Adrenal gland (tissue), 12 donors: ENCODE results near the gene SOCS2. TPM values are rescaled to one million over a fixed set of nuclear protein-coding genes. Genes with fewer than 3 reads are reported as not detected.

Source experiments
- DNase-seq, 7 donors: peaks; one replicate each; pipeline ENCODE4 v3.0.0-alpha.2; 2019 to 2020
- H3K27ac ChIP-seq, 5 donors: fragments of 200-600 bp; sonication (generic) in 4 of 5; 1 replicate in 3 of 5; 2 replicates in 2 of 5; pipeline versions ENCODE4 v1.5.1 to v1.8.0; 2016 to 2020; ENCODE audit warnings: mild to moderate bottlenecking in 1 of 5
- H3K27me3 ChIP-seq: fragments of 200-600 bp; 2 replicates; pipeline ENCODE4 v1.8.0; 2021
- H3K36me3 ChIP-seq, 2 donors: fragments of 200-600 bp; replicated peaks in 1 of 2; 1 replicate in 1 of 2; 2 replicates in 1 of 2; pipeline versions ENCODE4 v1.5.1 to v1.8.0; 2018 to 2022
- H3K4me1 ChIP-seq, 2 donors: fragments of 200-600 bp; replicated peaks in 1 of 2; 1 replicate in 1 of 2; 2 replicates in 1 of 2; pipeline versions ENCODE4 v1.5.1 to v1.8.0; 2018 to 2021
- H3K4me3 ChIP-seq, 4 donors: fragments of 200-600 bp; sonication (generic) in 3 of 4; one replicate each; pipeline ENCODE4 v1.5.1; 2016 to 2018
- H3K9me3 ChIP-seq, 3 donors: fragments of 200-600 bp; sonication (generic) in 1 of 3; replicated peaks in 1 of 3; 1 replicate in 2 of 3; 2 replicates in 1 of 3; pipeline versions ENCODE4 v1.5.1 to v1.8.0; 2016 to 2021
- CTCF ChIP-seq, 6 experiments: fragments of 450-650 bp in 4 of 6; fragments of 200-600 bp in 2 of 6; sonication (generic) in 1 of 6; IDR thresholded peaks; 1 replicate in 5 of 6; 2 replicates in 1 of 6; pipeline versions ENCODE4 v1.5.1 to v1.8.0; 2016 to 2021; ENCODE audit warnings: antibody characterized with exemption in 6 of 6, mild to moderate bottlenecking in 2 of 6, moderate library complexity in 1 of 6
- POLR2A ChIP-seq, 2 donors: fragments of 450-650 bp; IDR thresholded peaks; one replicate each; pipeline ENCODE4 v1.6.1; 2017; ENCODE audit warnings: antibody characterized with exemption in 2 of 2, mild to moderate bottlenecking in 2 of 2, moderate library complexity in 1 of 2
- WGBS, 4 donors: extraction: QIAGEN DNeasy Blood & Tissue Kit in 2 of 4; methylation state at CpG; one replicate each; pipeline versions ENCODE4 v1.1.5 to v1.1.7; 2013 to 2017; 5-methylcytosine and 5-hydroxymethylcytosine counted together
- intact Hi-C, 2 donors: fragments of 100-400 bp; cut with DNase I; formaldehyde crosslinking; loops; one replicate each; pipeline versions ENCODE4 v1.14.1 to v1.15.0; 2022 to 2023
- polyA plus RNA-seq, 3 donors: library from polyadenylated mRNA; stranded (reverse); fragments of 200-250 nt in 2 of 3; fragments of 350-450 nt in 1 of 3; fragmentation: Illumina TruSeq in 1 of 3; extraction: RNeasy Lipid Tissue Mini Kit (QIAGEN cat#74804) in 1 of 3; gene quantifications; one replicate each; pipeline ENCODE4 v1.2.3, GENCODE V29; 2013 to 2014
- total RNA-seq, 9 donors: library from RNA; depleted of rRNA in 4 of 9; stranded (reverse); fragments of >200 nt in 4 of 9; fragments of 120-200 nt in 1 of 9; fragmentation: NEBNext Ultra II Directional in 1 of 9; extraction: Animal tissue kit (Norgen Biotek cat#: 25700) in 1 of 9; gene quantifications; one replicate each; pipeline versions ENCODE4 v1.1.0 to v1.2.4, GENCODE V29; 2013 to 2023
- donor health status: healthy with polysubstance abuse.
- donor health status: Bipolar disorder and iron deficiency.
- donor health status: DM: yes; HTN: yes; CAD: no.
- donor health status: DM: no; HTN: no; CAD: no.
- donor health status: DM: no; HTN: no; CAD: no.
- donor health status: DM: yes; HTN: yes; CAD: no.

The SOCS2 gene
- total and polyA plus RNA-seq, 12 donors, result 28.2 to 66.4 (median 43.6) TPM

GRCh38 chr12:93563807-93564538 lies 8.5 kb upstream of the SOCS2 start:
- intact Hi-C loops, result loop anchor here in 1 of 2 donors (10.0 kb wide), 1 partner anchor 541 kb away; no protein-coding TSS in a partner anchor
- Histone ChIP-seq H3K27me3 (no peaks in the 10 kb centered on the region), H3K36me3 (peaks cover 0 to 6% of the 10 kb centered on the region in 2 donors), H3K9me3 (peaks cover 0 to 7% (median under 1%) of the 10 kb centered on the region in 3 donors), H3K27ac (no peak overlapping the region), H3K4me1 (peaks cover 0 to 1% of the 10 kb centered on the region in 2 donors), H3K4me3 (no peak overlapping the region)
- DNase-seq, result peak in 3 of 7 donors; percentile 10 to 59 (median 26)
- WGBS, 4 donors, result 57 to 74% (median 61%) methylated on average over 6 of the region's 6 CpGs
- no peak for TF ChIP-seq CTCF (IDR thresholded peaks at IDR 0.05)
- TF ChIP-seq POLR2A (IDR thresholded peaks at IDR 0.05), result no peak

GRCh38 chr12:93565760-93566159 lies 6.7 kb upstream of the SOCS2 start:
- H3K4me3 ChIP-seq, result no peak overlapping the region
- no peaks in the 10 kb centered on the region for H3K27me3 ChIP-seq
- no peak overlapping the region for H3K27ac ChIP-seq
- 88 to 95% (median 90%) methylated on average over 3 of the region's 3 CpGs for WGBS, 4 donors
- H3K9me3 ChIP-seq, result peaks cover 0 to 5% (median 0%) of the 10 kb centered on the region in 3 donors
- no peak for TF ChIP-seq POLR2A (IDR thresholded peaks at IDR 0.05)
- no peak for TF ChIP-seq CTCF (IDR thresholded peaks at IDR 0.05)
- peaks cover 0 to 7% of the 10 kb centered on the region in 2 donors for H3K4me1 ChIP-seq
- H3K36me3 ChIP-seq, result peaks cover 0 to 6% of the 10 kb centered on the region in 2 donors
- DNase-seq, result no peak
- intact Hi-C loops, result loop anchor here (5.0 to 10.0 kb wide), 3 partner anchors 58 to 539 kb away; no protein-coding TSS in a partner anchor

- Histone ChIP-seq H3K36me3 (peaks cover 0 to 6% of the 10 kb centered on the region in 2 donors), H3K27me3 (no peaks in the 10 kb centered on the region), H3K4me3 (no peak overlapping the region), H3K27ac (no peak overlapping the region), H3K9me3 (no peaks in the 10 kb centered on the region), H3K4me1 (peaks cover 0 to 7% of the 10 kb centered on the region in 2 donors)
- intact Hi-C loops, result loop anchor here (5.0 to 10.0 kb wide), 3 partner anchors 60 to 538 kb away; no protein-coding TSS in a partner anchor
- no peak for DNase-seq
- no peak for TF ChIP-seq POLR2A (IDR thresholded peaks at IDR 0.05)
- TF ChIP-seq CTCF (IDR thresholded peaks at IDR 0.05), result no peak
- 62 to 78% (median 66%) methylated on average over 3 of the region's 3 CpGs for WGBS, 4 donors
Measured at GRCh38 chr12:93567174-93567573, 5.3 kb upstream of the SOCS2 start.

GRCh38 chr12:93568091-93568490 lies 4.4 kb upstream of the SOCS2 start:
- 62 to 75% (median 69%) methylated on average over 3 of the region's 3 CpGs for WGBS, 4 donors

More at GRCh38 chr12:93568091-93568490, 4.4 kb upstream of the SOCS2 start:
- Histone ChIP-seq H3K27ac (no peak overlapping the region), H3K4me3 (no peak overlapping the region), H3K9me3 (no peaks in the 10 kb centered on the region), H3K4me1 (peaks cover 0 to 7% of the 10 kb centered on the region in 2 donors), H3K27me3 (no peaks in the 10 kb centered on the region), H3K36me3 (peaks cover 0 to 6% of the 10 kb centered on the region in 2 donors)
- intact Hi-C loops, result loop anchor here (5.0 to 10.0 kb wide), 3 partner anchors 61 to 537 kb away; no protein-coding TSS in a partner anchor
- DNase-seq, result no peak
- no peak for TF ChIP-seq CTCF (IDR thresholded peaks at IDR 0.05)
- TF ChIP-seq POLR2A (IDR thresholded peaks at IDR 0.05), result no peak
